HK-2 (cell line): ENCODE data around the gene FXYD4.

Experiments
- DNase-seq: peaks from one replicate; pipeline ENCODE4 v3.0.0-alpha.2; 2018; ENCODE audit not compliant: unreplicated experiment

Gene FXYD4

DNA sequence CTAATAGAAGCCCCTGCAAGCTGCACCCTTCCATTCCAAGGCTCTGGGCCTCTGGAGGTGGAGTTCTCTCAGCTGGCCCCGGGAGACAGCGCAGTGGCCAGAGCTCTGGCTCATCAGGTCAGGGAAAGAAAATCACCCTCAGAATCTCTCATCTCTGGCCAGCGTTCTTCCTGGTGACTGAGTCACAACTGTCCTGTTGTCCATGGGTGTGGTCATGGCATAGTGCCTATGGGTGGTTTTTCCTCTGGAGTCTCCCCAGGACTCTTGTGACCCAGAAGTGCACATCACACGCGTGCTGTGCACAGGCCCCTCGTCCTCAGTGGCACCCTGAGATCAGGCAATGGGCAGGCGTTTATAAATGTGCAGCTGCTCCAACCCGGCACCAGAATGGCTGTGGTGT, 27.4 kb upstream of the FXYD4 start:
- DNase-seq = peak; percentile 26

DNA sequence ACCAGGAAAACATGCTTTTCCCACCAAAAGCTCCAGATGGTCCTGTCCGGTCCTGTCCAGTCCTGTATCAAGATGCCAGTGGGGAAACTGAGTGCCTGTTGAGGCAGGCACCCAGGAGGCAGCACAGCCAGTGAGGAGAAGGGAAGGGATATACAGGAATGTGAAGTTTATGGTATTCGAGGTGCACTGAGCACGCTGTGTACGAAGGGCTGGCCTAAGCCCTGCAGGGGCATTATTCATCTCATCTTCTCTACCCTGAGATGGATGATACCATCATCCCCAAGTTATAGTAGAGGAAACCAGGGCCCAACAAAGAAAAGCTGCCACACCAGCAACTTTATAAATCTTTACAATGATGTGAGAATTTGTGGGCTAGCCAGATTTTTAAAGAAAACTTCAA, 23.4 kb upstream of the FXYD4 start:
- no peak for DNase-seq

GRCh38 chr10:43348511-43349312, 22.7 kb upstream of the FXYD4 start:
- DNase-seq = peak; percentile 95

- no peak for DNase-seq
These were observed 21.3 kb upstream of the FXYD4 start for GRCh38 chr10:43350156-43350555.

DNA sequence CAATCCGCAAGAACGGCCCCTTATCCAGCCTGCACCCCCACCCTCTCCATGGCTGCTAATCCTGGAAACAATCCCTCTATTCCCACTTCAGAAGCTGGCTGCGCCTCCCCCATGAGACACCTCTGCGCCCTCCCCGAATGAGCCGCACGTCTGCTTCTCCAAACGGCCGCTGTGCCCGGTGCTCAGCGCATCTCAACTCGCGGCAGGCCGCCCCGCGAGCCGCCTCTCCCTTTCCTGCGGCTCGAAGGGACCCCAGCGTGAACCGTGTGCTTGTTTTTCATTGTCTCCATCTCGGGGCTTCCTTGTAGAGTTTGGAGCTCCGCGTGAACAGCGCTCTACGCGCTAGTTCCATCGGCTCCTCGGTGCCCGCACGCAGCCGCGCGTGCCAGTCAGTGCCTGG, 20.8 kb upstream of the FXYD4 start:
- DNase-seq = no peak

DNA sequence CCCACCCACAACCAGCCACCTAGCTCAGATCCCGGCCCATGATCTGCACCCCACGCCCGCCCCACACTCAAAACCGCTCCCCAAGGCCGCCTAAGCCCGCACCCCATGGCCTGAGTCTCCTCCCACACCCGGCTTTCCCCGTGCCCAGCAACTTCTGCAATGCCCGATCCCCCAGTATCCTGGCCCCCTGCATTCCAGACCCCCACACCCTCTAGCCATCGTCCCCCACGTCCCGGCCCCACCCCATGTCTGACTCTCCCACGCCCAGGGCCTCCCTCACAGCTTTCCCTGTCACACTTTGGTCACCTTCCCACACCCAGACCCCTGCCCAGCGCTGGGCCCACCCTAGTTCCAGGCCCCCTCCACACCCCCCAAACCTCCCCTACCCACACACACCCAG, 20.1 kb upstream of the FXYD4 start:
- no peak for DNase-seq

DNA sequence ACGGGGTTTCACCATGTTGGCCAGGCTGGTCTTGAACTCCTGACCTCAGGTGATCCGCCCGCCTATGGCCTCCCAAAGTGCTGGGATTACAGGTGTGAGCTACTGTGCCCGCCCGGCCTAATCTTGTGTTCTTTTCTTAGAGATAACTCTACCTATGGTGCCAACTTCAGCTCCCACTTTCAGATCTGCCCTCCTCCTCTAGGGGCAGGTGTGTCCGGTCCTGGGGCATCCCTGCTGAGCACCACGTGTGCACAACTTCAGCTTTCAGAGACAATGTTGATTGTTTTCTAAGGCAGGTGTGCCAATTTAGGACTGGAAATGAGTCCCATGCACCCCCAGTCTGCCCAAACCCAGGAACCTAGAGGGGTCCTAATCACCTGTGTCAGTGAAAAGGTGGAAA, 18.5 kb upstream of the FXYD4 start:
- DNase-seq = no peak

DNA sequence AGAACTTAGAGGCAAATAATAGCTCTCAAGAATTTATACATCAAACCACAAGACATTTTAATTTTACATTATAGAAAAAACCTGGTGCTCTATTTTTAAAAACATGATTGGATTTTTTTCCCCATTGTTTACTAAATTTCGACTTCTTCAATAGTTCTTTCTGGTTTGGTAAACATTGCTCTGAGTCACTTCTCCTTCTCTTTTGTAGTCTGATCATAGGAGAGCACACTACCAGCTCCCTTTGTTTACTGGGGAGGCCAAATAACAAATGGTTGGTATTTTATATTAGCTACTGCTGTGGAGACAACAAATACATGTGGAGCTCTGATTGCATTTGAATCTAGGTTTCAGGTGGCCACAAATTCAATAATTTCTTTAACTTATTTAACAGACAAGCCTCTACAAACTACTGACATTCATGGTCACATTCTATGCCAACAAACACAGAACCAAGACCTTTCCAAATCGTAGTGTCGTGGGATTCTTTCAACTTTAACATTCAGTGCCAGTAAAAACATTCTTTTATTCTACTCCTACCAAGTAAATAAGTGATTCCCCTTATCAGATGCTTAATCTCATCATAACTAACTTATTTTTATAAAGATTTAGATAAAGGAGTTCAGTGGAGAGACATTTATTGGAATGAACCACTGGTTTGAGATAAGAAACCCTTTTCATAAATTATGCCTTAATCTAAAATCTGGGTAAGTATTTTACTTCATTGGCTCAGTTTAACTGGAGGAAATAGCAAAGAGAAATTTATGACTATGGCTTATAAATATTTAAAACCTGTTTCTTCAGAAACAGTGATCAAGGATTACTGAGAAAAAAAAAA, 17.7 kb upstream of the FXYD4 start:
- DNase-seq = no peak

DNA sequence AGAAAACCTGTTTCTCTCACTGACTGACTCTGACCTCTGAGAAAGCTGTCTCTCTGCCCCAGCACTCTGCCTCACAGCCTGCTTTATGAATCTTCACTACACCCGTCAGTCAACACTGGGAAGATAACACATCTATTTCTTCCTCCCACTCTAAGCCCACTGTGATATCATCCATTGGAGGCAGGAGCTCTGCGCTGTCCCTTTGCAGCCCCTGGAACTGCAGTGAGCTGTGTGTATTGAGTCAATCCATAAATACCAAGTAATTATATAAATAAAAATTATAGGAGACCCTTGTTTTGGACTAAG, 17.2 kb upstream of the FXYD4 start:
- no peak for DNase-seq

DNA sequence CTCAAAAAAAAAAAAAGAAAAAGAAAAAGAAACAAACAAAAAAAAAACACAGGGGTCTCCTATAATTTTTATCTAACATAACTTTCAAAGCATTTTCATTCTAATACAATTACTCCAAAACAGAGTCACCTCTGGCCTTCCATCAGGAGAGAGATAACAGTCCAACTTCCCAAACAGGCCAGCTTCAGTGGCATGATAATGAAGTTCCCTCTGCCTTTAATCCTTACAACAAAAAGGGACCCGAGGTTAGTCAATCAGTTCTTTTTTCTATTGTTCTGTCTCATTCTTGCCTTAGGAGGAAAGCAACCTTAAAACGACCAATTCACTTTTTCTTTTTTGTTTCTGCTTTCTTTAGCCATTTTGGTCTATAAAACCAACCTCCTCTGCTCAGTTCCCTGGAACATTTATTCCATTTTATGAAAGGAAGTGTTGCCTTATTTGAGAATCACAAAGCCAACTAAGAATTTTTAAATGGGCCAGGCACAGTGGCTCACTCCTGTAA, 16.5 kb upstream of the FXYD4 start:
- no peak for DNase-seq

DNA sequence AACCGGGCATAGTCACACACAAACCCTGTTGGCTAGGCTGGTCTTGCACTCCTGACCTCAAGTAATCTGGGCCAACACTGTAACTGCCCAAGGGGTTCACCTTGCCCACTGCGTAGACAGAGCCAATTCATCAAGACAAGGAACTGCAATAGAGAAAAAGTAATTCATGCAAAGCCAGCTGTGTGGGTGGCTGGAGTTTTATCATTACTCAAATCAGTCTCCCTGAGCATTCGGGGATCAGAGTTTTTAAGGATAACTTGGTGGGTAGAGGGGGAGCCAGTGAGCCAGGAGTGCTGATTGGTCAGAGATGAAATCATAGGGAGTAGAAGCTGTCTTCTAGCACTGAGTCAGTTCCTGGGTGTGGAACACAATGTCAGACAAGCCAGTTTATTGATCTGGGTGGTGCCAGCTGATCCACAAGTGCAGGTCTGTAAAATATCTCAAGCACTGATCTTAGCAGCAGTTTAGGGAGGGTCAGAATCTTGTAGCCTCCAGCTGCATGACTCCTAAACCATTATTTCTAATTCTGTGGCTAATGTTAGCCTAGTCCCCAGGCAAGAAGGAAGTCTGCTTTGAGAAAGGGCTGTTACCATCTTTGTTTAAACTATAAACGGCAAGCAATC, 15.6 kb upstream of the FXYD4 start:
- peak; percentile 38 for DNase-seq

- no peak for DNase-seq
These were observed 11.3 kb upstream of the FXYD4 start for GRCh38 chr10:43360086-43360485.

- DNase-seq = no peak
These were observed 9.8 kb upstream of the FXYD4 start for GRCh38 chr10:43361547-43362190.

- DNase-seq = peak; percentile 100
These were observed 9.1 kb upstream of the FXYD4 start for GRCh38 chr10:43362191-43362839.

GRCh38 chr10:43365001-43365400, 6.4 kb upstream of the FXYD4 start:
- DNase-seq = no peak

DNA sequence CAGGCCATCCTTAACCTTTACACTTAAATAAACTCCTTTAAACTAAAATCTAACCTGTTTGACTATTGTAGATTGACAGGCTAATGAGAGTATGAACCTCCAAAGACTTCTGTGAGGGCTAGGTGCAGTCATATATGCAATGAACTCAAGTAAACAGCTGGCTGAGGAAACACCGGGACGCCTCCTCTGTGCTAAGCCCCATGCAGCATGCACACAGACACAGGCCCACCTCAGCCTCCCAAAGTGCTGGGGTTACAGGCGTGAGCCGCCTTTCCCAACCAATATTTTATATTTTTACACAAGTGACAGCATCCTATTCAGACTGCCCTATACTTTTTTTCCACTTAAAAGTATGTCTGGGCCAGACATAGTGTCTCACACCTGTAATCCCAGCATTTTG, 1.5 kb upstream of the FXYD4 start:
- DNase-seq = no peak

DNA sequence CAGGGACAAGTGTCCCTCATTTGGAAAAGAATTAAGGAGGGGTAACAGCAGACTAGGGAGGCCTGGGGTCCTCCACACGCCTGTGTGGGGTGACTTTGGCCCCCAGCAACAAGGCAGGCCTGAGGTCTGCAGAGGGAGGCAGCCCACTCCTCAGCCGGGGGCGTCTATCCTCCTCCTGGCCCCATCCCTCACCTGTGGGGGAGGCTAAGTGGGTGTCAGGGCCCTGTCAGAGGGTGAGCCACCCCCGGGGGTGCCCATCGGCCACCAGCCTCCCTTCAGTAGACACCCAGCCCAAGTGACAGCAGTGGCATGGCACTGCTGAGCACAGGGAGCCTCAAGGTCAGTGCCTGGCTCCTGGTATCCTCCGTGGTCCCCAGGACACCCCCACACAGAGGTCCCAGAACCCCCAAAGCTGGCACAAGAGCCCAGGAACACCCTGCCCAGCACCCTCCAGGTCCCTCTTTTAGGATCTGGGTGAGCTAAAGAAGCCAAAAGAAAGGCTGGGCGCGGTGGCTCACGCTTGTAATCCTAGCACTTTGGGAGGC, 693 bp upstream of the FXYD4 start:
- no peak for DNase-seq

- DNase-seq = no peak
These were observed 1.4 kb downstream of the FXYD4 start for GRCh38 chr10:43372765-43373361.

- DNase-seq = no peak
These were observed 2.0 kb downstream of the FXYD4 start for GRCh38 chr10:43373461-43373860.

DNA sequence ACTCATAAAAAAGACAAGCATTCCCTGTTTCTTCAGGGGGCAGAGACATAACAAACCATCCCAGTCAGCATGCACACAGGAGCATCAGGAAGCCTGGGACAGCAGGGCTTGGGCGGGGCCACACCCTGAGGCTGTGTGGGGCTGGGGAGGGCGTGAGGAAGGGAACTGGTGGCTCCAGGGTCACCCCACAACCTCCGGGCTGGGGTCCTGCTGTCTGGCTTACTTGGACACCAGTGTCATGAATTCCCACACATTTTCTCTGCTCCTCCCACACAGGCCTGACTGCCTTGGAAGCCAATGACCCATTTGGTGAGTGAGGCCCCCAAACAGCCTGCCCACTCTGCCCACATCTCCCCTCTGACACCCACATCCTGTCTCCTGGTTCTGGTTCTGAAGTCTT, 2.8 kb downstream of the FXYD4 start:
- DNase-seq = no peak

DNA sequence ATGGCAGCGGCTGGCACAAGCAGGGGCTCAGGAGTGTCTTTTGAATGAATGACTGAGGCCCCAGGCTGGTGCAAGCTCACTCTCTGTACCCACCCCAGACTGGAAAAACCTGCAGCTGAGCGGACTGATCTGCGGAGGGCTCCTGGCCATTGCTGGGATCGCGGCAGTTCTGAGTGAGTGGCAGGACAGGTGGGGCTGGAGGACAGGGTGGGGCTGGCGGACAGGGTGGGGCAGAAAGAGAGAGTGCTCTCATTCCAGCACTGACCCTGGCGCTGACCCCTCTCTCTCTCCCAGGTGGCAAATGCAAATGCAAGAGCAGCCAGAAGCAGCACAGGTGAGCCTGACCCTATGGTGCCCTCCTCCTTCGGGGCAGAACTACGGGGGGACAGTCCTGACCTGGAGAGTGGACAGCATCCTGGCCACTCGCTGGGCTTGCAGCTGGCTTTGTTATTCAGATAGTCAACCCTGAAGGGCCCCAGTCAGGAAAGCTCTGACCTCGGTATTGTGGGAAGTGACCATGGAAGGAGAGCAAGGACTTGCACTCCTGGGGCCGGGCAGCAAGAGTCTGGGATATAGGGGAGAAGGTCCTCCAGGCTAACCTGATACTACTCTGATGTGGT, 4.1 kb downstream of the FXYD4 start:
- no peak for DNase-seq
